Gastroesophageal sphincter (tissue), 3 donors: Measurements from ENCODE around the gene C3orf20.

Source experiments
- EP300 ChIP-seq: sonication (generic); formaldehyde crosslinking; IDR thresholded peaks from one replicate; pipeline ENCODE4 v1.6.1; 2017; ENCODE audit warnings: antibody characterized with exemption, mild to moderate bottlenecking
- POLR2A ChIP-seq, 2 donors: fragments of 450-650 bp; IDR thresholded peaks; one replicate each; pipeline ENCODE4 v1.6.1; 2017; ENCODE audit warnings: antibody characterized with exemption in 2 of 2, mild to moderate bottlenecking in 2 of 2, moderate library complexity in 1 of 2
- POLR2AphosphoS5 ChIP-seq: sonication (generic); formaldehyde crosslinking; IDR thresholded peaks from one replicate; pipeline ENCODE4 v1.6.1; 2017; ENCODE audit warnings: antibody characterized with exemption
- TF ChIP-seq, protein P1 (sequence below), 4 experiments: fragments of 200-600 bp in 2 of 4; fragments of 450-650 bp in 2 of 4; sonication (generic) in 1 of 4; IDR thresholded peaks; one replicate each; pipeline ENCODE4 v1.5.1; 2017 to 2019; ENCODE audit warnings: antibody characterized with exemption in 4 of 4, mild to moderate bottlenecking in 2 of 4, moderate library complexity in 2 of 4

DNA sequence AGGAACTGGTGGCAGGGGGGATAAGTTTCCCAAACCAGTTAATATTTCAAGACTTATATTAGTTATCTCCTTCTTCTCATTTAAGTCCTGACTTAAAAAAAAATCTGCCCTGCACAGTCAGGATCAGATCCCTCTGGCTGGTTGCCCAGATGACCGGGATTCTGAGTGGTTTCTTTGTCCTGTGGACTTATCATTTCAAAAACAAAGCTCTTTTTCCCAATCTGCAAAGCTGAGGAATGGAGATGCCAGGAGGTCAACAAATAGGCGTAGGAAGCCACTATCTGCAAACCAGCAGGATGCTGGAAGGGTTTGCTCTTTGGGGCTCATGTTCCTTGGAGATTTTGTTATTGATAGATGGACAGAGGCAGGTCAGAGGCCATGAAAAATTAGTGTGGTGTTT, 5.8 kb downstream of the C3orf20 start:
- TF ChIP-seq POLR2A (IDR thresholded peaks at IDR 0.05) (no peak), EP300 (no peak), POLR2AphosphoS5 (no peak)
- TF ChIP-seq, protein P1, sequence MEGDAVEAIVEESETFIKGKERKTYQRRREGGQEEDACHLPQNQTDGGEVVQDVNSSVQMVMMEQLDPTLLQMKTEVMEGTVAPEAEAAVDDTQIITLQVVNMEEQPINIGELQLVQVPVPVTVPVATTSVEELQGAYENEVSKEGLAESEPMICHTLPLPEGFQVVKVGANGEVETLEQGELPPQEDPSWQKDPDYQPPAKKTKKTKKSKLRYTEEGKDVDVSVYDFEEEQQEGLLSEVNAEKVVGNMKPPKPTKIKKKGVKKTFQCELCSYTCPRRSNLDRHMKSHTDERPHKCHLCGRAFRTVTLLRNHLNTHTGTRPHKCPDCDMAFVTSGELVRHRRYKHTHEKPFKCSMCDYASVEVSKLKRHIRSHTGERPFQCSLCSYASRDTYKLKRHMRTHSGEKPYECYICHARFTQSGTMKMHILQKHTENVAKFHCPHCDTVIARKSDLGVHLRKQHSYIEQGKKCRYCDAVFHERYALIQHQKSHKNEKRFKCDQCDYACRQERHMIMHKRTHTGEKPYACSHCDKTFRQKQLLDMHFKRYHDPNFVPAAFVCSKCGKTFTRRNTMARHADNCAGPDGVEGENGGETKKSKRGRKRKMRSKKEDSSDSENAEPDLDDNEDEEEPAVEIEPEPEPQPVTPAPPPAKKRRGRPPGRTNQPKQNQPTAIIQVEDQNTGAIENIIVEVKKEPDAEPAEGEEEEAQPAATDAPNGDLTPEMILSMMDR (IDR thresholded peaks at IDR 0.05): no peak
